Upper lobe of left lung (tissue), 4 donors: ENCODE measurements around the gene LGALS1.

ENCODE experiments used
- CTCF ChIP-seq, 6 experiments: fragments of 450-650 bp in 4 of 6; fragments of 200-600 bp in 2 of 6; sonication (generic) in 2 of 6; IDR thresholded peaks; one replicate each; pipeline ENCODE4 v1.5.1; 2016 to 2019; ENCODE audit warnings: antibody characterized with exemption in 6 of 6
- EP300 ChIP-seq, 4 donors: sonication (generic); formaldehyde crosslinking; IDR thresholded peaks; one replicate each; pipeline ENCODE4 v1.5.1; 2017; ENCODE audit warnings: antibody characterized with exemption in 4 of 4, control low read depth in 2 of 4
- POLR2A ChIP-seq, 4 donors: fragments of 450-650 bp; IDR thresholded peaks; one replicate each; pipeline ENCODE4 v1.5.1; 2016 to 2017; ENCODE audit warnings: antibody characterized with exemption in 4 of 4, mild to moderate bottlenecking in 2 of 4

GRCh38 chr22:37625737-37626136 lies 49.7 kb upstream of the LGALS1 start:
- TF ChIP-seq CTCF (IDR thresholded peaks at IDR 0.05), result no peak
- no peak for TF ChIP-seq POLR2A (IDR thresholded peaks at IDR 0.05)
- no peak for TF ChIP-seq EP300 (IDR thresholded peaks at IDR 0.05)
